Subcutaneous abdominal adipose tissue (tissue), 5 donors: Measurements from ENCODE around the gene PLCB3.

Experiments used
- H3K27ac ChIP-seq: one replicate; pipeline ENCODE4 v1.7.0; 2013; ENCODE audit warnings: low read depth, mild to moderate bottlenecking, inconsistent platforms, low read length, moderate library complexity
- H3K27me3 ChIP-seq, 5 donors: one replicate each; pipeline ENCODE4 v1.7.0; 2013; ENCODE audit warnings: low read length in 5 of 5, inconsistent platforms in 1 of 5; ENCODE audit not compliant: control insufficient read depth in 5 of 5, insufficient read depth in 4 of 5
- H3K36me3 ChIP-seq, 5 donors: one replicate each; pipeline ENCODE4 v1.7.0; 2013; ENCODE audit warnings: low read length in 5 of 5; ENCODE audit not compliant: control insufficient read depth in 5 of 5, insufficient read depth in 5 of 5
- H3K4me1 ChIP-seq, 5 donors: one replicate each; pipeline ENCODE4 v1.7.0; 2013; ENCODE audit warnings: low read length in 5 of 5, mild to moderate bottlenecking in 3 of 5, moderate library complexity in 1 of 5; ENCODE audit not compliant: control insufficient read depth in 5 of 5, insufficient read depth in 5 of 5
- H3K4me3 ChIP-seq, 5 donors: one replicate each; pipeline ENCODE4 v1.7.0; 2013; ENCODE audit warnings: low read length in 5 of 5, low read depth in 1 of 5
- H3K9ac ChIP-seq, 5 donors: one replicate each; pipeline ENCODE4 v1.7.0; 2013; ENCODE audit warnings: low read length in 5 of 5, mild to moderate bottlenecking in 4 of 5, moderate library complexity in 3 of 5
- H3K9me3 ChIP-seq, 5 donors: one replicate each; pipeline ENCODE4 v1.7.0; 2013; ENCODE audit warnings: low read length in 5 of 5; ENCODE audit not compliant: control insufficient read depth in 5 of 5
- donor health status: healthy.
- donor health status: healthy.
- donor health status: healthy.
- donor health status: healthy.
- donor health status: healthy.

The PLCB3 gene

DNA sequence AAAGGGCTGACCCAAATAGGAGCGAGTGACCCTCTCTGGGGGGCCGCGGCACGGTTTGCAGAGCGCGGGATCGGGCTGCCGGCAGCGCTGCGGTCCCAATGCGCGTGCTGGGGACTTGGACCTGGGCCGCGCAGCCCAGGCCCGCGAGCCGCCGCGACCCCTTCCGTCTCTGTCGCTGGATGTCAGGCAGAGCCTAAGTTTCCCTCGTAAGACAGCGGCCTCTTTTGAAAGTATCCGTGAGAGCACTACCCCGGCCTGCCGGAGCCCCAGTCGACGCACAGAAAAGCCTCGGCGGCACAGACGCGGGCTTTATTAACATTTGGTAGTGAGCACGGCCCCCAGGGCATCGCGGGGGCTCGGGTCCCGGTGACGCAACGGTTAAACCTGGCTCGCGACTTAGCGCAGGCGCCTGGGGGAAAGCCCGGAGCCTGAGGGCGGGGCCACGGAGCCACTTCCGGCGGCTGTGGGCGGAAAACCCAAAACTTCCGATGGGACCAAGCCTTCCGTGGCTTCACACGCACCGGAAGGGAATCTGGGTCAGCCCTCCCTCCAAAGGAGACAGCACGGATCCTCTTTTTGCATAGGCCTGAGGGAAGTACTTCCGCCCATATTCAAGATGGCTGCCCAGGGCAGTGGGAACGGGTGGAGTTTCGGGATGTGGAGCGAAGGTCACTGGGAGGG is 18.4 kb downstream of the PLCB3 start:
- H3K27ac ChIP-seq, result peak overlapping the region; percentile 99
- H3K9me3 ChIP-seq, result peaks cover 0 to 3% (median 0%) of the 10 kb centered on the region in 5 donors
- H3K4me3 ChIP-seq, result peak overlapping the region; percentile 77 to 92 (median 89)
- H3K9ac ChIP-seq, result peak overlapping the region; percentile 95 to 99 (median 96)
- peaks cover 26 to 50% (median 36%) of the 10 kb centered on the region in 5 donors for H3K4me1 ChIP-seq
- peaks cover 0 to 13% (median 0%) of the 10 kb centered on the region in 5 donors for H3K27me3 ChIP-seq
- H3K36me3 ChIP-seq, result peaks cover 0 to 18% (median 16%) of the 10 kb centered on the region in 5 donors

DNA sequence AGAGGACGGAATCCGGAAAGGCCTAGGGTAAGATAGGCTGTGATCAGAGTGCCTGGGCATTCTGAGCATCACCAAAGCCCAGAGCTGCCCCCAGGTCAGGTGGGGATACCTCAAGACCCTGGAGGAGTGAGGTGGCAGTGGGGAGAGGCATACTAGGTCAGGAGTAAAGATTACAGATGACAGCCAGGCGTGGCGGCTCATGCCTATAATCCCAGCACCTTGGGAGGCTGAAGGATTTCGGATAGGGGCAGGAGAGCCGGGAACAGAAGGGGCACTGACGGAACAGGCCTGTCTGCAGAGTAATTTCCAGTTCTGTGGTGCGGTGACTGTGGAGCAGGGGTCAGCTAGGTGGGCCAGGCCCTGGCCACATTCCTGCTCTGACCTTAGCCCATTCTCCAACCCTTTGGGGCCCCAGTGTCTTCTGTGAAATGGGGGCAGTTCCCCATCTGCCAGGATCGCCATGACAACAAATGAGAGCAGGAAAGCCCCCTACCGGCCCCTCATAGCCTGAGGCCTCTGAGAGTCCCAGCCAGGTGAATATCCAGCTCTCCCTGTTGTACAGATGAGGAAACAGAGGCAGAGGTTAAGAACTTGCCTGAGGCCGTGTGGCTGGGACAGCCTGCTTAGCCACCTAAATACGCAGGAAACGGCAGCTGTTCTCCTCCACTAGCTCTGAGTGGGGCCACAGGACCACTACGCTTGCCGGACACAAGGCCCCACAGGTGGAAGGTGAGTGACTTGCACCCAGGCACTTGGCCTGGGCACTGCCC is 23.9 kb downstream of the PLCB3 start:
- peaks cover 0 to 7% (median 0%) of the 10 kb centered on the region in 5 donors for H3K27me3 ChIP-seq
- H3K4me3 ChIP-seq, result no peak overlapping the region
- peaks cover 0 to 3% (median 0%) of the 10 kb centered on the region in 5 donors for H3K9me3 ChIP-seq
- peaks cover 0 to 37% (median 22%) of the 10 kb centered on the region in 5 donors for H3K36me3 ChIP-seq
- H3K9ac ChIP-seq, result no peak overlapping the region
- peaks cover 11 to 19% (median 16%) of the 10 kb centered on the region in 5 donors for H3K4me1 ChIP-seq
- no peak overlapping the region for H3K27ac ChIP-seq

DNA sequence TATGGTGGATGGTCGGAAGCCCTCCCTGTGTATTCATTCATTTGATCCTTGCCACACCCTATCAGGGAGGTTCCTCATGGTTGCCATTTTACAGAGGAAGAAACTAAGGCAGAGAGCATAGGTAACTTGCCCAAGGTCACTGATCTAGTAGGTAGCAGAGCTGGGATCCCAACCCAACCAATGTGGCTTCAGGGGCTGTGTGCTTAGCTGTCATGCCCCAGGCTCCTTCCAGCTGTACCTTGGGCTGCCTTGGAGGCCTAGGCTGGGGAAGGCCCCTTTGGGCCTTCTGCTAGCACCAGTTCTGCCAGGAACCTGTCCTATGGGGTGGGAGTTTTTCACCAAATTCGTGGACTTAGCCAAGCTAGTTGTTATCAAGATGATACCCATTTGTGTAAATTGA is 24.5 kb downstream of the PLCB3 start:
- Histone ChIP-seq H3K4me3 (no peak overlapping the region), H3K9me3 (peaks cover 0 to 1% (median 0%) of the 10 kb centered on the region in 5 donors), H3K4me1 (peaks cover 5 to 14% (median 12%) of the 10 kb centered on the region in 5 donors), H3K27me3 (peaks cover 0 to 5% (median 0%) of the 10 kb centered on the region in 5 donors), H3K36me3 (peaks cover 0 to 37% (median 22%) of the 10 kb centered on the region in 5 donors), H3K27ac (no peak overlapping the region), H3K9ac (peak overlapping the region in 1 of 5 donors; percentile 43)

- no peak overlapping the region for H3K27ac ChIP-seq
- H3K36me3 ChIP-seq, result peaks cover 0 to 38% (median 22%) of the 10 kb centered on the region in 5 donors
Measured at GRCh38 chr11:64276653-64277431, 25.5 kb downstream of the PLCB3 start.

DNA sequence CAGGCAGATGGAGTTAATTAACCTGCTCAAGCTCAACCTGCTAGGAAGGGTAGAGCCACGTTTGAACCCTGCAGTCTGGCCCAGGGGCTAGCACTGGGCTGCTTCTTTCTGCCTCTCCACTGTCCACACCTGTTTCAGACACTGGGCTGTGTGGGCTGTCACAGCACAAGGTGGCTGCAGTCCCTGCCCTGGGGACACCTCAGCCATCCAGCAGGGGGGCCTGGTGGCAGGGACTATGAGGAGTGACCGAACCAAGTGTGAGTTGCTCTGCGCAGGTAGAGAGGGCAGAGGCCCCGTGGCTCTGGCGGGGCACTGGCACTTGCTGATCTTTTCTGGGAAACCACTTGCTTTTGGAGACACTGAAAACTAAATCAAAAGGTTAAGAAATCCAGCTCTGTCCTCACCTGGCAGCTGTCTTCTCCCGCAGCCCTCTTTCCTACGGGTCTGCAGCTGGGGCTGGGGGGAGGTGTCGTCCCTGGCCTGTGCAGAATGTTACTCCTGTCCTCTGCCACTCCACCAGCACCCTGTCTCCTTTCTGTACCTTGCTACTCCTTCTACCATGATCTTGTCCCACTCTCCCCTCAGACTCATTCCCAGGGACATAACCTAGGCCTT is 27.4 kb downstream of the PLCB3 start:
- no peaks in the 10 kb centered on the region for H3K9me3 ChIP-seq
- H3K36me3 ChIP-seq, result peaks cover 0 to 42% (median 26%) of the 10 kb centered on the region in 5 donors

More at GRCh38 chr11:64276653-64277431, 25.5 kb downstream of the PLCB3 start:
- Histone ChIP-seq H3K27me3 (no peaks in the 10 kb centered on the region), H3K9me3 (no peaks in the 10 kb centered on the region), H3K9ac (peak overlapping the region in 2 of 5 donors; percentile 13 to 41), H3K4me3 (no peak overlapping the region), H3K4me1 (peaks cover 0 to 8% (median 6%) of the 10 kb centered on the region in 5 donors)

GRCh38 chr11:64281957-64282770 is 30.8 kb downstream of the PLCB3 start:
- H3K9me3 ChIP-seq, result no peaks in the 10 kb centered on the region
- no peak overlapping the region for H3K9ac ChIP-seq
- H3K27me3 ChIP-seq, result no peaks in the 10 kb centered on the region
- H3K27ac ChIP-seq, result no peak overlapping the region
- peaks cover 0 to 24% (median 12%) of the 10 kb centered on the region in 5 donors for H3K36me3 ChIP-seq
- H3K4me1 ChIP-seq, result peaks cover 0 to 29% (median 22%) of the 10 kb centered on the region in 5 donors
- no peak overlapping the region for H3K4me3 ChIP-seq

More for the DNA sequence above, 27.4 kb downstream of the PLCB3 start:
- no peaks in the 10 kb centered on the region for H3K27me3 ChIP-seq
- no peak overlapping the region for H3K9ac ChIP-seq
- H3K4me3 ChIP-seq, result no peak overlapping the region
- H3K4me1 ChIP-seq, result peaks cover 0 to 11% (median 7%) of the 10 kb centered on the region in 5 donors
- no peak overlapping the region for H3K27ac ChIP-seq

DNA sequence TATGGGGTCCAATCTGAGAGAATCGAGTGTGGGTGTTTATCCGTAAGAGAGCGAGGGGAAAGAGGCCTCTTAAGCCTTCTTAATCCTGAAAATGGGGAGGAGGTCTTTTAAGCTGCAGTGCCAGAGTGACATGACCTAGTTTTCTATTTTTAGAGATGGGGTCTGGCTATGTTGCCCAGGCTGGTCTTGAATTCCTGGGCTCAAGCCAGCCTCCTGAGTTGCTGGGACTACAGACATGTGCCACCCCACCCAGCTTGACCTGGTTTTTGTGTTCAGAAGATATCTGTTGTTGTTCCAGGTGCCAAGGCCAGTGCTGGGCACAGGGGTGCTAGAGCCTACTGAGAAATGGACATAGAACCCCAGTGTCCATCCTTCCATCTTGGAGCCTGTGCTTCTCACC is 31.8 kb downstream of the PLCB3 start:
- Histone ChIP-seq H3K4me1 (peaks cover 0 to 29% (median 22%) of the 10 kb centered on the region in 5 donors), H3K4me3 (no peak overlapping the region), H3K36me3 (peaks cover 0 to 16% (median 11%) of the 10 kb centered on the region in 5 donors), H3K9ac (peak overlapping the region in 3 of 5 donors; percentile 86 to 94 (median 94)), H3K9me3 (no peaks in the 10 kb centered on the region), H3K27ac (no peak overlapping the region), H3K27me3 (no peaks in the 10 kb centered on the region)

- Histone ChIP-seq H3K4me3 (peak within 1 kb of the TSS; percentile 73 to 93 (median 89)), H3K27ac (peak within 1 kb of the TSS; percentile 97), H3K36me3 (peaks cover 0 to 5% (median 4%) of the 10 kb centered on the region in 5 donors)
Measured at GRCh38 chr11:64284048-64284961, 33.0 kb downstream of the PLCB3 start, which contains the start of gene BAD. Gene BAD (minus strand): TSS chr11:64284665. CDS start chr11:64284368, 297 bp downstream.

More at GRCh38 chr11:64284048-64284961, 33.0 kb downstream of the PLCB3 start, which contains the start of gene BAD:
- Histone ChIP-seq H3K27me3 (peaks cover 0 to 1% (median 0%) of the 10 kb centered on the region in 5 donors), H3K9ac (peak within 1 kb of the TSS; percentile 66 to 94 (median 93)), H3K4me1 (peaks cover 0 to 29% (median 22%) of the 10 kb centered on the region in 5 donors), H3K9me3 (no peaks in the 10 kb centered on the region)
